ENCODE data around the gene RFC3. TPM values are rescaled to one million over a fixed set of nuclear protein-coding genes. Genes with fewer than 3 reads are reported as not detected.

RFC3 gene
- total RNA-seq, 1 donor from 2014 or later: 15.9 TPM

Small RNAs within 50 kb of the gene (small RNA-seq; reads per million reads assigned to genes)
- gene RNU5A-4P: 0.08 reads per million

All from frontal cortex (tissue), 1 donor.